ENCODE measurements around the gene CNTLN. TPM values are rescaled to one million over a fixed set of nuclear protein-coding genes. Genes with fewer than 3 reads are reported as not detected.

Gene CNTLN
- total RNA-seq, 5 donors from 2014 or later (not counting 1 experiment from before 2014, with no cell fraction given): 0.08 to 1.1 (median 0.13) TPM

GRCh38 chr9:17402309-17402708 lies 267.5 kb downstream of the CNTLN start:
- POLR2A ChIA-PET: no interaction called here
- no peak for DNase-seq
- Mint-ChIP-seq H3K4me3 (no peak overlapping the region), H3K4me1 (no peaks in the 10 kb centered on the region), H3K27ac (no peak overlapping the region), H3K9me3 (peaks cover 4 to 32% (median 7%) of the 10 kb centered on the region in 3 donors), H3K27me3 (no peaks in the 10 kb centered on the region), H3K36me3 (no peaks in the 10 kb centered on the region)
- H3K4me3 ChIP-seq (ENCODE audit: control insufficient read depth in 1 of 2, extremely low read depth in 1 of 2, low read length in 1 of 2): no peak overlapping the region
- H3K27me3 ChIP-seq (replicated peaks in 1 of 2; ENCODE audit: control insufficient read depth in 2 of 2, extremely low read depth in 1 of 2, insufficient read depth in 2 of 2, low read length in 1 of 2): no peaks in the 10 kb centered on the region
- H3K9me3 ChIP-seq: no peaks in the 10 kb centered on the region
- H3K27ac ChIP-seq (ENCODE audit: low read length): no peak overlapping the region
- no peaks in the 10 kb centered on the region for H3K36me3 ChIP-seq (ENCODE audit: control insufficient read depth in 2 of 2, extremely low read depth in 1 of 2, insufficient read depth in 1 of 2, low read length in 1 of 2)
- no peaks in the 10 kb centered on the region for H3K4me1 ChIP-seq (ENCODE audit: control insufficient read depth in 1 of 2, extremely low read depth in 1 of 2, insufficient read depth in 2 of 2, low read length in 2 of 2)
- CTCF ChIA-PET: interaction anchor here in 1 of 2 donors (0.9 kb wide), 1 partner anchor 339 kb away, joined by 3 read pairs; no protein-coding TSS in a partner anchor
- ATAC-seq (replicated peaks in 1 of 4): no peak
- WGBS (ENCODE audit: insufficient coverage): no CpG with 5 or more reads among the region's 2 CpGs

GRCh38 chr9:17403539-17403938 lies 268.7 kb downstream of the CNTLN start:
- no peak overlapping the region for H3K4me3 Mint-ChIP-seq
- H3K27ac Mint-ChIP-seq: no peak overlapping the region
- POLR2A ChIA-PET: no interaction called here

GRCh38 chr9:17414986-17415385 lies 280.1 kb downstream of the CNTLN start:
- CTCF ChIA-PET: interaction anchor here in 1 of 2 donors (0.6 kb wide), 1 partner anchor 1542 kb away, joined by 3 read pairs; no protein-coding TSS in a partner anchor
- Histone ChIP-seq H3K9me3 (no peaks in the 10 kb centered on the region), H3K36me3 (ENCODE audit: control insufficient read depth in 2 of 2, extremely low read depth in 1 of 2, insufficient read depth in 1 of 2, low read length in 1 of 2) (no peaks in the 10 kb centered on the region), H3K27me3 (replicated peaks in 1 of 2; ENCODE audit: control insufficient read depth in 2 of 2, extremely low read depth in 1 of 2, insufficient read depth in 2 of 2, low read length in 1 of 2) (no peaks in the 10 kb centered on the region), H3K4me1 (ENCODE audit: control insufficient read depth in 1 of 2, extremely low read depth in 1 of 2, insufficient read depth in 2 of 2, low read length in 2 of 2) (no peaks in the 10 kb centered on the region), H3K4me3 (ENCODE audit: control insufficient read depth in 1 of 2, extremely low read depth in 1 of 2, low read length in 1 of 2) (no peak overlapping the region), H3K27ac (ENCODE audit: low read length) (no peak overlapping the region)
- no peak for ATAC-seq (replicated peaks in 1 of 4)
- no CpG with 5 or more reads among the region's 3 CpGs for WGBS (ENCODE audit: insufficient coverage)
- Mint-ChIP-seq H3K27me3 (no peaks in the 10 kb centered on the region), H3K36me3 (no peaks in the 10 kb centered on the region), H3K4me3 (no peak overlapping the region), H3K9me3 (peaks cover 0 to 4% (median 0%) of the 10 kb centered on the region in 3 donors), H3K27ac (no peak overlapping the region), H3K4me1 (no peaks in the 10 kb centered on the region)
- POLR2A ChIA-PET: no interaction called here
- no peak for DNase-seq

More at GRCh38 chr9:17403539-17403938, 268.7 kb downstream of the CNTLN start:
- DNase-seq (no peak), ATAC-seq (replicated peaks in 1 of 4) (no peak)
- Mint-ChIP-seq H3K9me3 (peaks cover 0 to 27% (median 4%) of the 10 kb centered on the region in 3 donors), H3K36me3 (no peaks in the 10 kb centered on the region), H3K27me3 (no peaks in the 10 kb centered on the region), H3K4me1 (no peaks in the 10 kb centered on the region)
- Histone ChIP-seq H3K4me3 (ENCODE audit: control insufficient read depth in 1 of 2, extremely low read depth in 1 of 2, low read length in 1 of 2) (no peak overlapping the region), H3K9me3 (no peaks in the 10 kb centered on the region), H3K36me3 (ENCODE audit: control insufficient read depth in 2 of 2, extremely low read depth in 1 of 2, insufficient read depth in 1 of 2, low read length in 1 of 2) (no peaks in the 10 kb centered on the region), H3K27ac (ENCODE audit: low read length) (no peak overlapping the region), H3K27me3 (replicated peaks in 1 of 2; ENCODE audit: control insufficient read depth in 2 of 2, extremely low read depth in 1 of 2, insufficient read depth in 2 of 2, low read length in 1 of 2) (no peaks in the 10 kb centered on the region), H3K4me1 (ENCODE audit: control insufficient read depth in 1 of 2, extremely low read depth in 1 of 2, insufficient read depth in 2 of 2, low read length in 2 of 2) (no peaks in the 10 kb centered on the region)
- 74% methylated on average over 6 of the region's 6 CpGs for WGBS (ENCODE audit: insufficient coverage)
- CTCF ChIA-PET: no interaction called here

- Histone ChIP-seq H3K27ac (ENCODE audit: low read length) (no peak overlapping the region), H3K4me1 (ENCODE audit: control insufficient read depth in 1 of 2, extremely low read depth in 1 of 2, insufficient read depth in 2 of 2, low read length in 2 of 2) (no peaks in the 10 kb centered on the region), H3K36me3 (ENCODE audit: control insufficient read depth in 2 of 2, extremely low read depth in 1 of 2, insufficient read depth in 1 of 2, low read length in 1 of 2) (no peaks in the 10 kb centered on the region), H3K4me3 (ENCODE audit: control insufficient read depth in 1 of 2, extremely low read depth in 1 of 2, low read length in 1 of 2) (no peak overlapping the region), H3K9me3 (no peaks in the 10 kb centered on the region), H3K27me3 (replicated peaks in 1 of 2; ENCODE audit: control insufficient read depth in 2 of 2, extremely low read depth in 1 of 2, insufficient read depth in 2 of 2, low read length in 1 of 2) (no peaks in the 10 kb centered on the region)
- ATAC-seq (replicated peaks in 1 of 4): no peak
- H3K36me3 Mint-ChIP-seq: no peaks in the 10 kb centered on the region
- no peaks in the 10 kb centered on the region for H3K4me1 Mint-ChIP-seq
- no peak overlapping the region for H3K4me3 Mint-ChIP-seq
- CTCF ChIA-PET: interaction anchor here in 1 of 2 donors (0.5 kb wide), 1 partner anchor 233 kb away, joined by 5 read pairs; no protein-coding TSS in a partner anchor
- H3K27ac Mint-ChIP-seq: no peak overlapping the region
- DNase-seq: no peak
- peaks cover 5 to 8% (median 8%) of the 10 kb centered on the region in 3 donors for H3K9me3 Mint-ChIP-seq
- H3K27me3 Mint-ChIP-seq: no peaks in the 10 kb centered on the region
- POLR2A ChIA-PET: no interaction called here
- 90% methylated on average over 2 of the region's 4 CpGs for WGBS (ENCODE audit: insufficient coverage)
These were observed 288.3 kb downstream of the CNTLN start for GRCh38 chr9:17422994-17423680.

GRCh38 chr9:17423681-17424011 lies 288.8 kb downstream of the CNTLN start:
- no CpG with 5 or more reads among the region's 4 CpGs for WGBS (ENCODE audit: insufficient coverage)
- H3K4me1 Mint-ChIP-seq: no peaks in the 10 kb centered on the region
- H3K36me3 Mint-ChIP-seq: no peaks in the 10 kb centered on the region

GRCh38 chr9:17425384-17425783 lies 290.5 kb downstream of the CNTLN start:
- Mint-ChIP-seq H3K4me1 (no peaks in the 10 kb centered on the region), H3K4me3 (no peak overlapping the region), H3K27ac (no peak overlapping the region), H3K9me3 (peaks cover 5 to 8% (median 8%) of the 10 kb centered on the region in 3 donors), H3K27me3 (no peaks in the 10 kb centered on the region), H3K36me3 (no peaks in the 10 kb centered on the region)
- no peak overlapping the region for H3K4me3 ChIP-seq (ENCODE audit: control insufficient read depth in 1 of 2, extremely low read depth in 1 of 2, low read length in 1 of 2)
- DNase-seq: no peak
- POLR2A ChIA-PET: no interaction called here
- H3K4me1 ChIP-seq (ENCODE audit: control insufficient read depth in 1 of 2, extremely low read depth in 1 of 2, insufficient read depth in 2 of 2, low read length in 2 of 2): no peaks in the 10 kb centered on the region
- no peak overlapping the region for H3K27ac ChIP-seq (ENCODE audit: low read length)
- H3K9me3 ChIP-seq: no peaks in the 10 kb centered on the region
- CTCF ChIA-PET: no interaction called here
- 20% methylated on average over 1 of the region's 2 CpGs for WGBS (ENCODE audit: insufficient coverage)
- no peak for ATAC-seq (replicated peaks in 1 of 4)
- no peaks in the 10 kb centered on the region for H3K36me3 ChIP-seq (ENCODE audit: control insufficient read depth in 2 of 2, extremely low read depth in 1 of 2, insufficient read depth in 1 of 2, low read length in 1 of 2)
- H3K27me3 ChIP-seq (replicated peaks in 1 of 2; ENCODE audit: control insufficient read depth in 2 of 2, extremely low read depth in 1 of 2, insufficient read depth in 2 of 2, low read length in 1 of 2): no peaks in the 10 kb centered on the region

More at GRCh38 chr9:17423681-17424011, 288.8 kb downstream of the CNTLN start:
- Mint-ChIP-seq H3K9me3 (peaks cover 5 to 8% (median 8%) of the 10 kb centered on the region in 3 donors), H3K27me3 (no peaks in the 10 kb centered on the region), H3K4me3 (no peak overlapping the region), H3K27ac (no peak overlapping the region)
- Histone ChIP-seq H3K9me3 (no peaks in the 10 kb centered on the region), H3K4me1 (ENCODE audit: control insufficient read depth in 1 of 2, extremely low read depth in 1 of 2, insufficient read depth in 2 of 2, low read length in 2 of 2) (no peaks in the 10 kb centered on the region), H3K4me3 (ENCODE audit: control insufficient read depth in 1 of 2, extremely low read depth in 1 of 2, low read length in 1 of 2) (no peak overlapping the region), H3K27me3 (replicated peaks in 1 of 2; ENCODE audit: control insufficient read depth in 2 of 2, extremely low read depth in 1 of 2, insufficient read depth in 2 of 2, low read length in 1 of 2) (no peaks in the 10 kb centered on the region), H3K36me3 (ENCODE audit: control insufficient read depth in 2 of 2, extremely low read depth in 1 of 2, insufficient read depth in 1 of 2, low read length in 1 of 2) (no peaks in the 10 kb centered on the region), H3K27ac (ENCODE audit: low read length) (no peak overlapping the region)
- POLR2A ChIA-PET: no interaction called here
- ATAC-seq (replicated peaks in 1 of 4) (no peak), DNase-seq (no peak)
- CTCF ChIA-PET: no interaction called here

Data from T-cell (primary cell).